Lower leg skin (tissue), 3 donors: ENCODE measurements around the gene KIZ.

ENCODE experiments used
- CTCF ChIP-seq, 3 donors: fragments of 450-650 bp; IDR thresholded peaks; one replicate each; pipeline ENCODE4 v1.5.1; 2016; ENCODE audit warnings: antibody characterized with exemption in 3 of 3, mild to moderate bottlenecking in 3 of 3, moderate library complexity in 2 of 3
- POLR2A ChIP-seq, 2 donors: fragments of 450-650 bp; IDR thresholded peaks; one replicate each; pipeline ENCODE4 v1.6.1; 2016 to 2017; ENCODE audit warnings: antibody characterized with exemption in 2 of 2, mild to moderate bottlenecking in 1 of 2, moderate library complexity in 1 of 2

- no peak for TF ChIP-seq POLR2A (IDR thresholded peaks at IDR 0.05)
- no peak for TF ChIP-seq CTCF (IDR thresholded peaks at IDR 0.05)
Observed at GRCh38 chr20:21230220-21230619, 104.3 kb downstream of the KIZ start.
